T-helper 1 cell (primary cell): Measurements from ENCODE around the gene GPR55.

Experiments
- DNase-seq, 5 donors: peaks; one replicate each; pipeline ENCODE4 v3.0.0-alpha.2; 2012 to 2020

Gene GPR55

GRCh38 chr2:230934231-230935129 is 9.4 kb upstream of the GPR55 start:
- DNase-seq: no peak

GRCh38 chr2:230933521-230934180 is 8.6 kb upstream of the GPR55 start:
- no peak for DNase-seq

- DNase-seq: no peak
These were observed 7.8 kb upstream of the GPR55 start for GRCh38 chr2:230932556-230933511.

- no peak for DNase-seq
These were observed 6.7 kb upstream of the GPR55 start for GRCh38 chr2:230931556-230932231.

- no peak for DNase-seq
These were observed 6.0 kb upstream of the GPR55 start for GRCh38 chr2:230930928-230931555.

GRCh38 chr2:230930149-230930780 is 5.2 kb upstream of the GPR55 start:
- no peak for DNase-seq

- no peak for DNase-seq
These were observed 4.5 kb upstream of the GPR55 start for GRCh38 chr2:230929381-230930148.

- no peak for DNase-seq
These were observed 3.8 kb upstream of the GPR55 start for GRCh38 chr2:230928701-230929380.

GRCh38 chr2:230927711-230928341 is 2.8 kb upstream of the GPR55 start:
- DNase-seq: no peak

- DNase-seq: peak in 1 of 5 donors; percentile 61
These were observed 1.1 kb upstream of the GPR55 start for GRCh38 chr2:230925879-230926765.

GRCh38 chr2:230925443-230925878 is 419 bp upstream of the GPR55 start:
- DNase-seq: no peak

GRCh38 chr2:230924092-230924469 is 961 bp downstream of the GPR55 start:
- DNase-seq: no peak

- no peak for DNase-seq
These were observed 1.9 kb downstream of the GPR55 start for GRCh38 chr2:230922951-230923717.

- no peak for DNase-seq
These were observed 3.0 kb downstream of the GPR55 start for GRCh38 chr2:230921806-230922595.

- peak in 1 of 5 donors; percentile 45 for DNase-seq
These were observed 4.9 kb downstream of the GPR55 start for GRCh38 chr2:230920167-230920566.

GRCh38 chr2:230919681-230920080 is 5.4 kb downstream of the GPR55 start:
- no peak for DNase-seq

GRCh38 chr2:230919240-230919639 is 5.8 kb downstream of the GPR55 start:
- no peak for DNase-seq
